Measurements from ENCODE around the gene PROKR2.

GRCh38 chr20:5362771-5363170, 46.0 kb upstream of the PROKR2 start:
- TF ChIP-seq CTCF (IDR thresholded peaks at IDR 0.05), result no peak
- TF ChIP-seq POLR2A (IDR thresholded peaks at IDR 0.05), result no peak
- TF ChIP-seq POLR2AphosphoS5 (IDR thresholded peaks at IDR 0.05), result no peak
- no peak for TF ChIP-seq EP300 (IDR thresholded peaks at IDR 0.05)
